Neuronal stem cell (in vitro differentiated cells): ENCODE measurements around the gene CHIA.

Source experiments
- DNase-seq: peaks from one replicate; pipeline ENCODE4 v3.0.0-alpha.2; 2013; ENCODE audit warnings: low spot score
- H2AFZ ChIP-seq: one replicate; pipeline ENCODE4 v1.6.1; 2013; ENCODE audit warnings: mild to moderate bottlenecking, low read length, inconsistent platforms
- H2AK5ac ChIP-seq: 2 replicates; pipeline ENCODE4 v1.6.1; 2013; ENCODE audit warnings: low read depth, mild to moderate bottlenecking, inconsistent platforms, low read length, moderate library complexity, mixed read lengths
- H2BK120ac ChIP-seq: 2 replicates; pipeline ENCODE4 v1.6.1; 2013; ENCODE audit warnings: low read depth, mild to moderate bottlenecking, inconsistent platforms, low read length, moderate library complexity, mixed read lengths
- H2BK12ac ChIP-seq: one replicate; pipeline ENCODE4 v1.6.1; 2013; ENCODE audit warnings: low read length, inconsistent platforms
- H2BK15ac ChIP-seq: 2 replicates; pipeline ENCODE4 v1.6.1; 2013; ENCODE audit warnings: mild to moderate bottlenecking, low read length, inconsistent platforms, mixed read lengths
- H2BK5ac ChIP-seq: one replicate; pipeline ENCODE4 v1.6.1; 2013; ENCODE audit warnings: inconsistent platforms, mild to moderate bottlenecking, low read length, moderate library complexity
- H3K14ac ChIP-seq: one replicate; pipeline ENCODE4 v1.6.1; 2013; ENCODE audit warnings: low read length, inconsistent platforms
- H3K18ac ChIP-seq: 2 replicates; pipeline ENCODE4 v1.6.1; 2013; ENCODE audit warnings: low read length, inconsistent platforms
- H3K23ac ChIP-seq: 2 replicates; pipeline ENCODE4 v1.6.1; 2013; ENCODE audit warnings: low read depth, mild to moderate bottlenecking, mixed read lengths, low read length, inconsistent platforms; ENCODE audit not compliant: poor library complexity
- H3K27ac ChIP-seq: replicated peaks from 3 replicates; pipeline ENCODE4 v1.5.1; 2013; ENCODE audit warnings: low read length, inconsistent platforms
- H3K27me3 ChIP-seq, 3 experiments: 2 replicates each; pipeline ENCODE4 v1.6.1; 2013; ENCODE audit warnings: low read length in 3 of 3, mild to moderate bottlenecking in 2 of 3, inconsistent platforms in 1 of 3, low read depth in 1 of 3, mixed read lengths in 1 of 3, moderate library complexity in 1 of 3; ENCODE audit not compliant: control insufficient read depth in 3 of 3, insufficient read depth in 3 of 3
- H3K36me3 ChIP-seq, 2 donors: replicated peaks in 1 of 2; 2 replicates each; pipeline ENCODE4 v1.6.1; 2013; ENCODE audit warnings: low read length in 2 of 2; ENCODE audit not compliant: control insufficient read depth in 2 of 2, insufficient read depth in 2 of 2
- H3K4ac ChIP-seq: 2 replicates; pipeline ENCODE4 v1.6.1; 2013; ENCODE audit warnings: inconsistent platforms, mild to moderate bottlenecking, low read length, moderate library complexity
- H3K4me1 ChIP-seq, 2 donors: 1 replicate in 1 of 2; 2 replicates in 1 of 2; pipeline ENCODE4 v1.6.1; 2013; ENCODE audit warnings: low read length in 2 of 2, low read depth in 1 of 2; ENCODE audit not compliant: control insufficient read depth in 2 of 2, insufficient read depth in 1 of 2
- H3K4me2 ChIP-seq: one replicate; pipeline ENCODE4 v1.6.1; 2013; ENCODE audit warnings: mild to moderate bottlenecking, low read length, inconsistent platforms; ENCODE audit not compliant: insufficient read depth, poor library complexity, severe bottlenecking
- H3K4me3 ChIP-seq, 2 donors: 2 replicates each; pipeline ENCODE4 v1.5.1; 2013; ENCODE audit warnings: low read length in 2 of 2, mild to moderate bottlenecking in 2 of 2, inconsistent platforms in 1 of 2, moderate library complexity in 1 of 2
- H3K79me1 ChIP-seq: one replicate; pipeline ENCODE4 v1.6.1; 2013; ENCODE audit warnings: low read depth, mild to moderate bottlenecking, inconsistent platforms, low read length, moderate library complexity
- H3K9ac ChIP-seq: one replicate; pipeline ENCODE4 v1.6.1; 2013; ENCODE audit warnings: mild to moderate bottlenecking, low read depth, low read length, inconsistent platforms; ENCODE audit not compliant: poor library complexity
- H3K9me3 ChIP-seq, 2 donors: replicated peaks in 1 of 2; 2 replicates each; pipeline versions ENCODE3 to v1.6.1; 2013; ENCODE audit warnings: low read length in 2 of 2, mild to moderate bottlenecking in 2 of 2, inconsistent platforms in 1 of 2, low read depth in 1 of 2, mixed read lengths in 1 of 2, moderate library complexity in 1 of 2; ENCODE audit not compliant: control insufficient read depth in 2 of 2, insufficient read depth in 1 of 2
- H4K8ac ChIP-seq: one replicate; pipeline ENCODE4 v1.6.1; 2013; ENCODE audit warnings: low read depth, mild to moderate bottlenecking, inconsistent platforms, low read length, moderate library complexity
- H4K91ac ChIP-seq: one replicate; pipeline ENCODE4 v1.6.1; 2013; ENCODE audit warnings: low read length, low read depth, mild to moderate bottlenecking, inconsistent platforms; ENCODE audit not compliant: poor library complexity
- WGBS, 2 donors: extraction: QIAGEN DNeasy Blood & Tissue Kit; methylation state at CpG; one replicate each; pipeline ENCODE4 v1.1.7; 2013; ENCODE audit warnings: missing lambda C conversion rate in 2 of 2, mixed read lengths in 1 of 2; ENCODE audit not compliant: insufficient read length in 2 of 2, insufficient replicate concordance in 1 of 2; ENCODE audit errors: extremely low coverage in 2 of 2; 5-methylcytosine and 5-hydroxymethylcytosine counted together

The CHIA gene

GRCh38 chr1:111289371-111289770, 1.3 kb upstream of the CHIA start:
- Histone ChIP-seq H3K36me3 (no peaks in the 10 kb centered on the region), H3K27ac (no peak overlapping the region), H2AK5ac (no peak overlapping the region)

GRCh38 chr1:111290104-111290503, 547 bp upstream of the CHIA start:
- Histone ChIP-seq H2BK12ac (no peak overlapping the region), H3K4me2 (no peak overlapping the region), H2BK120ac (no peak overlapping the region), H4K91ac (no peak overlapping the region), H3K79me1 (no peaks in the 10 kb centered on the region), H3K36me3 (no peaks in the 10 kb centered on the region), H3K14ac (no peak overlapping the region), H2BK15ac (no peak overlapping the region), H2BK5ac (no peak overlapping the region), H3K4me3 (no peak overlapping the region), H4K8ac (no peak overlapping the region), H2AFZ (no peak overlapping the region), H3K27ac (no peak overlapping the region), H3K18ac (no peak overlapping the region), H3K23ac (no peak overlapping the region), H2AK5ac (no peak overlapping the region), H3K4me1 (no peaks in the 10 kb centered on the region), H3K9me3 (no peaks in the 10 kb centered on the region), H3K27me3 (peaks cover 0 to 8% (median 0%) of the 10 kb centered on the region in 3 experiments), H3K9ac (no peak overlapping the region), H3K4ac (no peak overlapping the region)
- no CpG with 5 or more reads among the region's 3 CpGs for WGBS, 2 donors
- DNase-seq, result no peak

More at GRCh38 chr1:111289371-111289770, 1.3 kb upstream of the CHIA start:
- no peak overlapping the region for H3K18ac ChIP-seq
- no peaks in the 10 kb centered on the region for H3K9me3 ChIP-seq
- no peak overlapping the region for H4K8ac ChIP-seq
- H2BK120ac ChIP-seq, result no peak overlapping the region
- no peak overlapping the region for H3K9ac ChIP-seq
- H3K23ac ChIP-seq, result no peak overlapping the region
- no peak overlapping the region for H3K14ac ChIP-seq
- H3K4me3 ChIP-seq, result no peak overlapping the region
- WGBS, 2 donors, result no CpG with 5 or more reads among the region's 5 CpGs
- no peak overlapping the region for H2BK15ac ChIP-seq
- H2BK5ac ChIP-seq, result no peak overlapping the region
- no peak overlapping the region for H3K4ac ChIP-seq
- no peak for DNase-seq
- H3K27me3 ChIP-seq, result peaks cover 0 to 8% (median 0%) of the 10 kb centered on the region in 3 experiments
- H2AFZ ChIP-seq, result no peak overlapping the region
- H3K4me2 ChIP-seq, result no peak overlapping the region
- no peak overlapping the region for H2BK12ac ChIP-seq
- no peaks in the 10 kb centered on the region for H3K4me1 ChIP-seq
- H3K79me1 ChIP-seq, result no peaks in the 10 kb centered on the region
- H4K91ac ChIP-seq, result no peak overlapping the region

GRCh38 chr1:111294390-111294789, 3.7 kb downstream of the CHIA start:
- Histone ChIP-seq H3K4me2 (no peak overlapping the region), H3K27ac (no peak overlapping the region), H3K4me1 (no peaks in the 10 kb centered on the region), H2BK12ac (no peak overlapping the region), H3K27me3 (no peaks in the 10 kb centered on the region), H2BK5ac (no peak overlapping the region), H4K91ac (no peak overlapping the region), H3K14ac (no peak overlapping the region), H3K18ac (no peak overlapping the region), H3K9me3 (no peaks in the 10 kb centered on the region), H3K79me1 (no peaks in the 10 kb centered on the region), H2AFZ (no peak overlapping the region), H2BK120ac (no peak overlapping the region), H3K4me3 (no peak overlapping the region), H4K8ac (no peak overlapping the region), H3K23ac (no peak overlapping the region), H3K36me3 (no peaks in the 10 kb centered on the region), H3K4ac (no peak overlapping the region), H2AK5ac (no peak overlapping the region), H3K9ac (no peak overlapping the region), H2BK15ac (no peak overlapping the region)
- no peak for DNase-seq

DNA sequence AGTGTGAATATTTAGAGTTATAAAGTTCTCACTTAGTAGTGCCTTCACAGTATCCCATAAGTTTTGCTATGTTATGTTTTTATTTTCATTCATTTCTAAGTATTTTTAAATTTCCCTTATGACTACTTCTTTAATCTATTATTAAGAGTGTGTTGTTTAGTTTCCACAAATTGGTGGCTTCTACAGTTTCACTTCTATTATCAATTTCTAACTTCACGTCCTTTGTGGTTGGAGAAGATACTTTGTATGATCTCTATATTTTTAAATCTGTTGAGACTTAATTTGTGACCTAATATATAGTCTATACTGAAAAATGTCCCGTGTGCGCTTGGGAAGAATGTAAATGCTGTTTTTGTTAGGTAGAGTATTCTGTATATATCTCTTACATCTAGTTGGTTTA, 11.7 kb downstream of the CHIA start:
- no peaks in the 10 kb centered on the region for H3K79me1 ChIP-seq
- no peak overlapping the region for H3K14ac ChIP-seq
- H4K91ac ChIP-seq, result no peak overlapping the region
- no peak overlapping the region for H2AFZ ChIP-seq
- H3K27me3 ChIP-seq, result no peaks in the 10 kb centered on the region
- H3K23ac ChIP-seq, result no peak overlapping the region
- H3K4me2 ChIP-seq, result no peak overlapping the region
- no peak overlapping the region for H2BK120ac ChIP-seq
- no peak overlapping the region for H2BK12ac ChIP-seq
- no peak overlapping the region for H2AK5ac ChIP-seq
- no peak overlapping the region for H3K18ac ChIP-seq
- no peak overlapping the region for H2BK5ac ChIP-seq
- H3K4ac ChIP-seq, result no peak overlapping the region
- no peak overlapping the region for H4K8ac ChIP-seq
- no peaks in the 10 kb centered on the region for H3K4me1 ChIP-seq
- no peaks in the 10 kb centered on the region for H3K36me3 ChIP-seq
- no peak for DNase-seq
- WGBS, 2 donors, result no CpG with 5 or more reads among the region's 3 CpGs
- no peak overlapping the region for H3K9ac ChIP-seq
- H3K4me3 ChIP-seq, result no peak overlapping the region
- no peak overlapping the region for H3K27ac ChIP-seq
- no peaks in the 10 kb centered on the region for H3K9me3 ChIP-seq
- no peak overlapping the region for H2BK15ac ChIP-seq
